C4-2B (cell line): ENCODE measurements around the gene FMO1.

Source experiments
- H3K27ac ChIP-seq: fragments of 450-650 bp; 2 replicates; pipeline ENCODE4 v1.5.1; 2017
- CTCF ChIP-seq: fragments of 450-650 bp; conservative IDR thresholded peaks from 2 replicates; pipeline ENCODE4 v1.5.1; 2017; ENCODE audit warnings: mild to moderate bottlenecking
- ZFX ChIP-seq: fragments of 450-650 bp; IDR thresholded peaks from 2 replicates; pipeline ENCODE4 v1.6.1; 2017

FMO1 gene

DNA sequence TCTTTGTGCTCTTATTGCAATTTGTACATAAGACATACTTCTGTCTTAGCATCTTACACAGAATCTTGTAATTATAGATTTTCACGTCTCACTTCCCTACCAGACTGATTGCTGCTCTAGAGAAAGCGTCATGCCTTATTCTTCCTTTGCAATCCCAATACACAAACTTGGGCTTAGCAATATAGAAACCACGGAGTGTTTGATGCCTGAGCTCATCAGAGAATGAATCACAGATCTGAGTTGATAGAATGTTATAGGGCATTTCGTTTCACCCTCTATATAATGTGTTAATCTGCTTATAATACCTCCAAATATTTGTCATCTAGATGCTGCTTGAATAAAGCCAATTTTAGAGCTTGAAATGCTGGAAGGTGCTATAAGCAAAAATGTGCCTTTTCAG is 6.6 kb downstream of the FMO1 start:
- no peak overlapping the region for H3K27ac ChIP-seq
- no peak for TF ChIP-seq CTCF
- TF ChIP-seq ZFX = no peak

DNA sequence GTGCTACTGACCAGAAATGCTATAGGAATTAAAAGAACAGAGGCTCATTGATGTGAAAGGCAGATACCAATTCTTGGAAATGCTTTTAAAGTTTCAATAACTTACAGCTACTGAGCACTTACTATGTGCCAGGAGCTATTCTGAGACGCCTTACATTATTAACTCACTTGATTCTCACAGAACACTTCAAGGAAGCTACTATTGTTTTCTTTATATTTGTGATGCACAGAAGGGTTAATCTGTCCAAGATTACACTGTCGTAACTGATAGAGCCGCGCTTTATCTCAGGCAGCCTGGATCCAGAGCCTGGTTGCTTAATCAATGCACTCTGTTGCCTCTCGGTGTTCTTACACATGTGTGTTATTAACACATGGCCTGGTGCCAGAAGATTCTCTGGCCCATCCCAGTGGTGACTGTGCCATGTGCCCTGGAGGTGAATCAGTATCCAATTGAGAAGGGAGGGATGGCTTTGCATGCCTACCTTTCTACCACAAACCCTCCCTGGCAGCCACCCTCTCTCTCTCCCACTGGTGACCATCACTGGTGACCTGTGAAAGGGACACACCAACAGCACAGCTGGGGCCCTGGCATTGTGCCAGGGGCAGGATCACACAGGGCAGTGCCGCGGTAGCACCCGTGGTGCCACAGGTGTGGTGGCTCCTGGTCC is 8.8 kb downstream of the FMO1 start:
- H3K27ac ChIP-seq = no peak overlapping the region
- no peak for TF ChIP-seq CTCF
- no peak for TF ChIP-seq ZFX

- no peak overlapping the region for H3K27ac ChIP-seq
- no peak for TF ChIP-seq ZFX
- TF ChIP-seq CTCF = no peak
Measured at GRCh38 chr1:171257607-171258076, 9.3 kb downstream of the FMO1 start.

GRCh38 chr1:171258429-171258828 is 10.1 kb downstream of the FMO1 start:
- no peak overlapping the region for H3K27ac ChIP-seq
- no peak for TF ChIP-seq ZFX
- no peak for TF ChIP-seq CTCF

DNA sequence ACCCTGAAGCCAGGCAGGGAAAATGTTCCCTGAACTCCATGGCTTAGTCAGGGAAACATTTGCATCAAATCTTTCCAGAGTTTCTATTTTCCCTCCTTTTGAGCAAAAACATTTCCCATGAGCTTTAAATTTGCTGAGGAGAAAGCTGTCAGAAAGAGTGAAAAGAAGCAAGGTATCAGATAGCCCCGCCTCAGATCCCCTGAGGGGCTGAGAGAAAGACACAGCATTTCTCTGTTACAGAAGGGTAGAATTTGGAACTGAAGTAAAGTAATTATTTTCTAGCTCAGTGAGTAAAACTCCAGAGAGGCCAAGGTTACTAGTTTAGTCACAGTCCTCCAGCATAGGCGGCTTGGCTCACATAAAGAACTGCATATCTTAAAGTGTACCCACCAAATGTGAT is 10.6 kb downstream of the FMO1 start:
- H3K27ac ChIP-seq = no peak overlapping the region
- TF ChIP-seq ZFX (no peak), CTCF (no peak)

GRCh38 chr1:171261336-171261735 is 13.0 kb downstream of the FMO1 start:
- TF ChIP-seq ZFX (no peak), CTCF (no peak)

DNA sequence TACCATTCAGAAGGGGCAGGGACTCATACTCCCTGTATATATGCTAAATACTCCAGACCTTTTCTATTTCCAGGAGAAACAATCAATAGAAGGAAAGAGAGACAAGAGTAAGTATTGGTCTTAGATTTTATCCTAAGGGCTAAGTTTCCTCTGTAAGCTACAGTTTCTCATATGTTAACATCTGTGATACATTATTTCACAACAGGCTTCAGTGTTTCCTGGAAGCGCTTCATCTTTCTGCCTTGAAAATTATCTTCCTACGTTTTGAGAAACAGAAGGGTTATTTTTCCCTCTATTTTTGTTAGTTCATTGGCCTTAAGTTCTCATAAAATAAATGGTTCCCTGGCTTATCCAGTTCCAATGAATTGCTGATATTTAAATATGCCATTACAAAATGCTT is 15.6 kb downstream of the FMO1 start:
- no peak for TF ChIP-seq ZFX
- TF ChIP-seq CTCF = no peak
- no peak overlapping the region for H3K27ac ChIP-seq

More at GRCh38 chr1:171261336-171261735, 13.0 kb downstream of the FMO1 start:
- no peak overlapping the region for H3K27ac ChIP-seq
